Measurements from ENCODE around the gene GAPDH.

GAPDH gene

GRCh38 chr12:6539314-6539682, 5.0 kb downstream of the GAPDH start:
- H3K79me1 ChIP-seq (replicated peaks; ENCODE audit: low read length, poor library complexity, severe bottlenecking): peaks cover 14% of the 10 kb centered on the region
- H4K8ac ChIP-seq (ENCODE audit: low read length): no peak overlapping the region
- H3K18ac ChIP-seq (ENCODE audit: low read depth in 1 of 2, low read length in 2 of 2): no peak overlapping the region
- H3K4me2 ChIP-seq (ENCODE audit: low read length, poor library complexity, severe bottlenecking): no peak overlapping the region
- 92% methylated on average over 4 of the region's 5 CpGs for WGBS
- no peak overlapping the region for H2AK5ac ChIP-seq (ENCODE audit: low read length, severe bottlenecking)
- H2BK12ac ChIP-seq (ENCODE audit: low read length in 2 of 2): no peak overlapping the region
- no peak overlapping the region for H2AFZ ChIP-seq (ENCODE audit: low read depth, low read length)
- peaks cover 76% of the 10 kb centered on the region in 2 experiments for H3K36me3 ChIP-seq (ENCODE audit: control insufficient read depth in 1 of 2, insufficient read depth in 2 of 2, low read depth in 1 of 2, low read length in 2 of 2)
- no peak overlapping the region for H3K23ac ChIP-seq (ENCODE audit: low read length in 2 of 2)
- H3K4me3 ChIP-seq (ENCODE audit: insufficient read depth in 1 of 2, low read depth in 1 of 2, low read length in 2 of 2): no peak overlapping the region
- no peak overlapping the region for H3K27ac ChIP-seq (ENCODE audit: low read length, poor library complexity, severe bottlenecking)
- H3K9me3 ChIP-seq (ENCODE audit: control insufficient read depth, low read length): no peaks in the 10 kb centered on the region
- H3K27me3 ChIP-seq (ENCODE audit: control insufficient read depth in 1 of 2, insufficient read depth in 1 of 2, low read length in 2 of 2): no peaks in the 10 kb centered on the region
- no peak overlapping the region for H2BK15ac ChIP-seq (ENCODE audit: low read depth, poor library complexity, severe bottlenecking)
- no peak overlapping the region for H3K4ac ChIP-seq (ENCODE audit: low read depth in 1 of 2, low read length in 2 of 2)
- peak; percentile 70 for DNase-seq
- no peak overlapping the region for H2BK120ac ChIP-seq (ENCODE audit: low read depth, low read length)
- no peak overlapping the region for H3K9ac ChIP-seq (ENCODE audit: low read length)
- no peak overlapping the region for H3K14ac ChIP-seq (ENCODE audit: low read length in 2 of 2)
- H3K4me1 ChIP-seq (ENCODE audit: control insufficient read depth, insufficient read depth, low read depth, low read length): peaks cover 38% of the 10 kb centered on the region
- no peak overlapping the region for H2BK5ac ChIP-seq (ENCODE audit: low read depth, low read length, poor library complexity, severe bottlenecking)
- no peak overlapping the region for H4K91ac ChIP-seq (ENCODE audit: low read length)

DNA sequence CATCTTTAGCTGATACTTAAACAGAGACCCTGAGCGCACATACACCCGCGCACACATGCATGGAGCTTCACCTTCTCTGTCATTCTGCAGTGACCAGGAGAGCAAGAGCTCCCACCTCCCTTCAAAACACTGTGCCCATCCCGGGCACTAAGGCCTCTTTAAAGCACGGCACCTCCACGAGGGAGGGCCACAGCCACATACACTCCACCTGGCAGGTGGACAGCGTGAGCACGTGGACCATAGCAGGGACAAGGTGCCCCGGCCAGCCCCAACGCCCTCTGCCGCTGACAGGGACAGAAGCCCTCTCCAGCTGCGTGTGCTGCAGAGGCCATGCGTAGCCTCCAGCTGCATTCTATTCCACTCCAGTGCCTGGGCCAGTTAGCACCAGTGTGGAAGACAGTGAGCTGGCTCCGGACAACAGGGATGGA, 5.4 kb downstream of the GAPDH start:
- Histone ChIP-seq H2AFZ (ENCODE audit: low read depth, low read length) (no peak overlapping the region), H3K27ac (ENCODE audit: low read length, poor library complexity, severe bottlenecking) (peak overlapping the region; percentile 41), H3K14ac (ENCODE audit: low read length in 2 of 2) (peak overlapping the region in 1 of 2 experiments; percentile 19), H3K4me3 (ENCODE audit: insufficient read depth in 1 of 2, low read depth in 1 of 2, low read length in 2 of 2) (no peak overlapping the region), H3K18ac (ENCODE audit: low read depth in 1 of 2, low read length in 2 of 2) (peak overlapping the region in 1 of 2 experiments; percentile 90), H3K79me1 (replicated peaks; ENCODE audit: low read length, poor library complexity, severe bottlenecking) (peaks cover 17% of the 10 kb centered on the region), H3K36me3 (ENCODE audit: control insufficient read depth in 1 of 2, insufficient read depth in 2 of 2, low read depth in 1 of 2, low read length in 2 of 2) (peaks cover 80% of the 10 kb centered on the region in 2 experiments), H3K27me3 (ENCODE audit: control insufficient read depth in 1 of 2, insufficient read depth in 1 of 2, low read length in 2 of 2) (no peaks in the 10 kb centered on the region), H2BK15ac (ENCODE audit: low read depth, poor library complexity, severe bottlenecking) (peak overlapping the region; percentile 39), H3K4me1 (ENCODE audit: control insufficient read depth, insufficient read depth, low read depth, low read length) (peaks cover 38% of the 10 kb centered on the region), H2BK12ac (ENCODE audit: low read length in 2 of 2) (peak overlapping the region; percentile 2 to 44), H2AK5ac (ENCODE audit: low read length, severe bottlenecking) (no peak overlapping the region), H4K8ac (ENCODE audit: low read length) (no peak overlapping the region), H3K23ac (ENCODE audit: low read length in 2 of 2) (no peak overlapping the region), H3K4me2 (ENCODE audit: low read length, poor library complexity, severe bottlenecking) (no peak overlapping the region), H3K9me3 (ENCODE audit: control insufficient read depth, low read length) (no peaks in the 10 kb centered on the region), H2BK120ac (ENCODE audit: low read depth, low read length) (no peak overlapping the region), H3K4ac (ENCODE audit: low read depth in 1 of 2, low read length in 2 of 2) (no peak overlapping the region), H4K91ac (ENCODE audit: low read length) (no peak overlapping the region), H3K9ac (ENCODE audit: low read length) (peak overlapping the region; percentile 56), H2BK5ac (ENCODE audit: low read depth, low read length, poor library complexity, severe bottlenecking) (no peak overlapping the region)
- 80% methylated on average over 14 of the region's 14 CpGs for WGBS
- peak; percentile 67 for DNase-seq

- Histone ChIP-seq H3K18ac (ENCODE audit: low read depth in 1 of 2, low read length in 2 of 2) (peak overlapping the region; percentile 41 to 90), H2BK15ac (ENCODE audit: low read depth, poor library complexity, severe bottlenecking) (peak overlapping the region; percentile 39), H3K9ac (ENCODE audit: low read length) (peak overlapping the region; percentile 56), H3K9me3 (ENCODE audit: control insufficient read depth, low read length) (no peaks in the 10 kb centered on the region), H2AK5ac (ENCODE audit: low read length, severe bottlenecking) (no peak overlapping the region), H2BK5ac (ENCODE audit: low read depth, low read length, poor library complexity, severe bottlenecking) (peak overlapping the region; percentile 10), H3K14ac (ENCODE audit: low read length in 2 of 2) (peak overlapping the region in 1 of 2 experiments; percentile 19), H3K4me1 (ENCODE audit: control insufficient read depth, insufficient read depth, low read depth, low read length) (peaks cover 38% of the 10 kb centered on the region), H2BK120ac (ENCODE audit: low read depth, low read length) (peak overlapping the region; percentile 12), H3K27me3 (ENCODE audit: control insufficient read depth in 1 of 2, insufficient read depth in 1 of 2, low read length in 2 of 2) (no peaks in the 10 kb centered on the region), H4K91ac (ENCODE audit: low read length) (peak overlapping the region; percentile 41), H3K4me2 (ENCODE audit: low read length, poor library complexity, severe bottlenecking) (no peak overlapping the region), H3K79me1 (replicated peaks; ENCODE audit: low read length, poor library complexity, severe bottlenecking) (peaks cover 17% of the 10 kb centered on the region), H2BK12ac (ENCODE audit: low read length in 2 of 2) (peak overlapping the region; percentile 2 to 44), H3K4ac (ENCODE audit: low read depth in 1 of 2, low read length in 2 of 2) (peak overlapping the region in 1 of 2 experiments; percentile 45), H3K27ac (ENCODE audit: low read length, poor library complexity, severe bottlenecking) (peak overlapping the region; percentile 41), H3K23ac (ENCODE audit: low read length in 2 of 2) (peak overlapping the region in 1 of 2 experiments; percentile 63), H2AFZ (ENCODE audit: low read depth, low read length) (no peak overlapping the region), H3K36me3 (ENCODE audit: control insufficient read depth in 1 of 2, insufficient read depth in 2 of 2, low read depth in 1 of 2, low read length in 2 of 2) (peaks cover 77 to 84% of the 10 kb centered on the region in 2 experiments), H3K4me3 (ENCODE audit: insufficient read depth in 1 of 2, low read depth in 1 of 2, low read length in 2 of 2) (no peak overlapping the region), H4K8ac (ENCODE audit: low read length) (peak overlapping the region; percentile 15)
- whole genome bisulfite sequencing: 12% methylated on average over 32 of the region's 35 CpGs
- DNase-seq: peak; percentile 95
Observed at GRCh38 chr12:6540181-6540877, 6.0 kb downstream of the GAPDH start.

DNA sequence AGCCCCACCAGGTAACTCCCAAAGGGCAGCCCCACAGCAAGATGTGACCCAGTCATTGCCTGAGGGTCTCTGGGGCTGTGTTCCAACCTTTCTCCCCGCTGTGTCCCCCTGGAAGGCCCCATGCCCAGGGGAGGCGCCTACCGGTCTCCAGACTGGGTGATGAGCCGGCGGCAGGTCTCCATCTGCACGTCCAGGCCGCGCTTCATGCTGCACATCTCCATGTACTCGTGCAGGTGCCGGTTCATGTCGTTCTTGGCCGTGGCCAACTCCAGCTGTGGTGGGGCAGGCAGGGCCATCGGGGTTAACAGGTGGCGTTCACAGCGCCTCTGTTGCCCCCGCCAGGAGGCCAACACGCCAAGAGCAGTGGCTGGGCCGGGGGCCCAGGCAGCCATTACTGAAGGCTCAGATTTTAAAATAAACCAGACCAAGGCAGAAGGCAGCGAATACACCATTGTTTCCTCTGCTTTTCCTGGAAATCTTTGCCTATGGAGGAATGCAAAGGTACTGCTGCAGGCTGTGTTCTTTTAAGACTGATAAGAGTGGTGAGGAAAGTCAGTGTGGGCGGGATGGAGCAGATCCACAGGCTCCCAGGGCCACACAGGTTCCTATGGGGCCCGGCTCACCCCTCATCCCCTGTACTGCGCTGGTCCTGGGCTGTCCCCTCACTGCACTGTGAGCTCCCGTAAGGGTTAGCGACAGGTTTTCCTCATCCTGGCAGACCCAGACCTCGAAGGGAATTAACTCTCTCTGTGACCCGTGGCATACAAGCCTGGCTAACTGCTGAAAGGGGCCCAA, 7.3 kb downstream of the GAPDH start:
- WGBS: 92% methylated on average over 26 of the region's 26 CpGs
- Histone ChIP-seq H2BK15ac (ENCODE audit: low read depth, poor library complexity, severe bottlenecking) (no peak overlapping the region), H3K27ac (ENCODE audit: low read length, poor library complexity, severe bottlenecking) (no peak overlapping the region), H3K27me3 (ENCODE audit: control insufficient read depth in 1 of 2, insufficient read depth in 1 of 2, low read length in 2 of 2) (no peaks in the 10 kb centered on the region), H3K79me1 (replicated peaks; ENCODE audit: low read length, poor library complexity, severe bottlenecking) (peaks cover 23% of the 10 kb centered on the region), H4K91ac (ENCODE audit: low read length) (peak overlapping the region; percentile 34), H2BK5ac (ENCODE audit: low read depth, low read length, poor library complexity, severe bottlenecking) (no peak overlapping the region), H3K9me3 (ENCODE audit: control insufficient read depth, low read length) (no peaks in the 10 kb centered on the region), H3K36me3 (ENCODE audit: control insufficient read depth in 1 of 2, insufficient read depth in 2 of 2, low read depth in 1 of 2, low read length in 2 of 2) (peaks cover 75 to 87% of the 10 kb centered on the region in 2 experiments), H2BK12ac (ENCODE audit: low read length in 2 of 2) (peak overlapping the region in 1 of 2 experiments; percentile 21), H3K4me2 (ENCODE audit: low read length, poor library complexity, severe bottlenecking) (no peak overlapping the region), H4K8ac (ENCODE audit: low read length) (no peak overlapping the region), H3K4me3 (ENCODE audit: insufficient read depth in 1 of 2, low read depth in 1 of 2, low read length in 2 of 2) (peak overlapping the region in 1 of 2 experiments; percentile 6), H3K4ac (ENCODE audit: low read depth in 1 of 2, low read length in 2 of 2) (peak overlapping the region; percentile 24 to 27), H2AFZ (ENCODE audit: low read depth, low read length) (no peak overlapping the region), H2AK5ac (ENCODE audit: low read length, severe bottlenecking) (no peak overlapping the region), H3K4me1 (ENCODE audit: control insufficient read depth, insufficient read depth, low read depth, low read length) (peaks cover 32% of the 10 kb centered on the region), H3K23ac (ENCODE audit: low read length in 2 of 2) (peak overlapping the region in 1 of 2 experiments; percentile 53), H3K14ac (ENCODE audit: low read length in 2 of 2) (peak overlapping the region in 1 of 2 experiments; percentile 53), H2BK120ac (ENCODE audit: low read depth, low read length) (no peak overlapping the region), H3K9ac (ENCODE audit: low read length) (peak overlapping the region; percentile 56), H3K18ac (ENCODE audit: low read depth in 1 of 2, low read length in 2 of 2) (peak overlapping the region; percentile 6 to 54)
- DNase-seq: no peak
